SK-N-SH (cell line): Measurements from ENCODE around the gene PMP22. TPM values are rescaled to one million over a fixed set of nuclear protein-coding genes. Genes with fewer than 3 reads are reported as not detected.

Source experiments
- CTCF ChIA-PET: fragments of 300-600, 350-600 bp; formaldehyde crosslinking; extraction: SDS; loops from one replicate; lab custom pipeline; 2021; lab: Yijun Ruan, JAX
- POLR2A ChIA-PET: fragments of 350-600 bp; sonication (Branson Sonifier 250); formaldehyde crosslinking; extraction: SDS; loops from one replicate; lab custom pipeline; 2020; ENCODE audit warnings: antibody characterized with exemption, inconsistent platforms; lab: Yijun Ruan, JAX
- DNase-seq: peaks from one replicate; pipeline ENCODE4 v3.0.0; 2012
- H2AFZ ChIP-seq: fragments of 200-600 bp; sonication (generic); 2 replicates; pipeline ENCODE4 v1.8.1; 2016; ENCODE audit warnings: antibody characterized with exemption, mild to moderate bottlenecking, low read depth
- H3F3A ChIP-seq: fragments of 200-600 bp; sonication (generic); replicated peaks from 2 replicates; pipeline ENCODE3; 2016; ENCODE audit warnings: antibody characterized with exemption, mild to moderate bottlenecking; ENCODE audit not compliant: insufficient read depth
- H3K27ac ChIP-seq, 2 experiments: fragments of 200-500 bp in 1 of 2; fragments of 200-600 bp in 1 of 2; sonication (Bioruptor generic) in 1 of 2; sonication (generic), shearing (Covaris generic) in 1 of 2; 2 replicates each; pipeline versions ENCODE4 v1.5.1 to v1.6.1; 2014 to 2016; ENCODE audit warnings: low read depth in 2 of 2, inconsistent platforms in 1 of 2, low read length in 1 of 2, mild to moderate bottlenecking in 1 of 2, mixed read lengths in 1 of 2
- H3K27me3 ChIP-seq: fragments of 200-600 bp; sonication (generic), shearing (Covaris generic); 2 replicates; pipeline ENCODE4 v1.6.1; 2016; ENCODE audit warnings: mixed run types; ENCODE audit not compliant: insufficient read depth
- H3K36me3 ChIP-seq, 2 experiments: fragments of 200-500 bp in 1 of 2; fragments of 200-600 bp in 1 of 2; sonication (Bioruptor generic) in 1 of 2; sonication (generic) in 1 of 2; replicated peaks in 1 of 2; 2 replicates each; pipeline versions ENCODE3 to v1.5.1; 2014 to 2016; ENCODE audit warnings: low read length in 1 of 2, mild to moderate bottlenecking in 1 of 2; ENCODE audit not compliant: insufficient read depth in 2 of 2, control insufficient read depth in 1 of 2
- H3K4me1 ChIP-seq, 2 experiments: fragments of 200-500 bp in 1 of 2; fragments of 200-600 bp in 1 of 2; sonication (Bioruptor generic) in 1 of 2; sonication (generic), shearing (Covaris generic) in 1 of 2; 2 replicates each; pipeline versions ENCODE4 v1.5.1 to v1.6.1; 2014 to 2016; ENCODE audit warnings: low read depth in 1 of 2, low read length in 1 of 2, mixed run types in 1 of 2; ENCODE audit not compliant: insufficient read depth in 2 of 2, control insufficient read depth in 1 of 2
- H3K4me2 ChIP-seq: fragments of 200-600 bp; sonication (generic), shearing (Covaris generic); 2 replicates; pipeline ENCODE4 v1.6.1; 2017; ENCODE audit warnings: mixed run types
- H3K4me3 ChIP-seq, 2 experiments: fragments of 200-500 bp in 1 of 2; fragments of 200-600 bp in 1 of 2; sonication (Bioruptor generic) in 1 of 2; sonication (generic), shearing (Covaris generic) in 1 of 2; 2 replicates each; pipeline versions ENCODE4 v1.5.1 to v1.8.1; 2014 to 2016; ENCODE audit warnings: low read depth in 2 of 2, inconsistent platforms in 1 of 2, low read length in 1 of 2, mild to moderate bottlenecking in 1 of 2, mixed read lengths in 1 of 2, moderate library complexity in 1 of 2
- H3K79me2 ChIP-seq: fragments of 200-600 bp; sonication (generic); 2 replicates; pipeline ENCODE4 v1.8.1; 2017; ENCODE audit warnings: mild to moderate bottlenecking; ENCODE audit not compliant: insufficient read depth
- H3K9ac ChIP-seq: fragments of 200-600 bp; sonication (generic); 2 replicates; pipeline ENCODE4 v1.6.1; 2017; ENCODE audit warnings: mixed run types
- H3K9me2 ChIP-seq: fragments of 200-600 bp; sonication (generic); 2 replicates; pipeline ENCODE4 v1.6.1; 2017; ENCODE audit warnings: mixed run types
- H3K9me3 ChIP-seq: fragments of 200-600 bp; sonication (generic); 2 replicates; pipeline ENCODE4 v1.6.1; 2017; ENCODE audit warnings: mixed run types, mild to moderate bottlenecking, moderate library complexity
- H4K20me1 ChIP-seq: fragments of 200-600 bp; sonication (generic); 2 replicates; pipeline ENCODE4 v1.6.1; 2017; ENCODE audit warnings: mild to moderate bottlenecking, mixed run types; ENCODE audit not compliant: insufficient read depth
- CHD2 ChIP-seq: fragments of 150-350 bp; IDR thresholded peaks from 2 replicates; pipeline ENCODE4 v1.6.1; 2018; ENCODE audit warnings: low read length; ENCODE audit not compliant: partially characterized antibody
- EZH2phosphoT487 ChIP-seq: fragments of 200-600 bp; sonication (generic); IDR thresholded peaks from 2 replicates; pipeline ENCODE4 v1.6.1; 2017; ENCODE audit warnings: low read depth, mixed run types, mild to moderate bottlenecking, antibody characterized with exemption, moderate library complexity, borderline replicate concordance
- FOSL2 ChIP-seq: IDR thresholded peaks from 2 replicates; pipeline ENCODE4 v1.4.0; 2012; ENCODE audit warnings: low read depth, mild to moderate bottlenecking, moderate library complexity, borderline replicate concordance
- FOXM1 ChIP-seq: IDR thresholded peaks from 2 replicates; pipeline ENCODE4 v1.4.0; 2012; ENCODE audit warnings: low read depth, mild to moderate bottlenecking
- GATA2 ChIP-seq: sonication (generic); formaldehyde crosslinking; IDR thresholded peaks from 2 replicates; pipeline ENCODE4 v1.5.0; 2020; ENCODE audit warnings: mild to moderate bottlenecking, missing genetic modification reagents
- MEF2A ChIP-seq: IDR thresholded peaks from 2 replicates; pipeline ENCODE4 v1.4.0; 2012; ENCODE audit warnings: low read depth, borderline replicate concordance
- MXI1 ChIP-seq: IDR thresholded peaks from 2 replicates; pipeline ENCODE4 v1.6.1; 2012; ENCODE audit warnings: mild to moderate bottlenecking, low read depth, low read length, improper control_type of control experiment
- PBX3 ChIP-seq: IDR thresholded peaks from 2 replicates; pipeline ENCODE4; 2012
- RCOR1 ChIP-seq: fragments of 150-350 bp; IDR thresholded peaks from 2 replicates; pipeline ENCODE4 v1.6.1; 2017; ENCODE audit warnings: antibody characterized with exemption, low read length
- RFX5 ChIP-seq: IDR thresholded peaks from 2 replicates; pipeline ENCODE4 v1.6.1; 2012; ENCODE audit warnings: mild to moderate bottlenecking, improper control_type of control experiment, low read length
- SIN3A ChIP-seq: IDR thresholded peaks from 2 replicates; pipeline ENCODE4 v1.6.1; 2012; ENCODE audit warnings: low read depth, mild to moderate bottlenecking, low read length, moderate library complexity, borderline replicate concordance
- TEAD4 ChIP-seq: IDR thresholded peaks from 2 replicates; pipeline ENCODE4 v1.4.0; 2012; ENCODE audit warnings: mild to moderate bottlenecking, borderline replicate concordance; ENCODE audit not compliant: insufficient read depth
- USF1 ChIP-seq: IDR thresholded peaks from 2 replicates; pipeline ENCODE4 v1.4.0; 2012; ENCODE audit warnings: low read depth, borderline replicate concordance
- ZBTB33 ChIP-seq: IDR thresholded peaks from 2 replicates; pipeline ENCODE4 v1.4.0; 2012; ENCODE audit warnings: low read depth, borderline replicate concordance
- WGBS: methylation state at CpG from one replicate; pipeline ENCODE4 v1.1.6; 2017; ENCODE audit warnings: low lambda C conversion rate; 5-methylcytosine and 5-hydroxymethylcytosine counted together
- polyA plus RNA-seq, 3 experiments: library from polyadenylated mRNA; depleted of rRNA; stranded (reverse); fragments of >200 nt; gene quantifications; 2 replicates each; pipeline ENCODE4 v1.2.3, GENCODE V29; 2012

PMP22 gene
- polyA plus RNA-seq, 1 of the 3 experiments (the other 2 are of a cell fraction): 82.5 TPM

- TF ChIP-seq PBX3: no peak
- TF ChIP-seq CHD2: no peak
- TF ChIP-seq TEAD4: no peak
- TF ChIP-seq EZH2phosphoT487: no peak
- Histone ChIP-seq H3K9ac (no peak overlapping the region), H3K79me2 (no peaks in the 10 kb centered on the region), H3K27ac (no peak overlapping the region), H3K9me3 (no peaks in the 10 kb centered on the region), H2AFZ (no peak overlapping the region), H3K4me3 (no peak overlapping the region), H3K27me3 (no peaks in the 10 kb centered on the region; the same call in 1 of the 2 replicates), H3K4me1 (peaks cover 0 to 12% of the 10 kb centered on the region in 2 experiments; a peak in 1 of 4 replicates), H3K9me2 (no peaks in the 10 kb centered on the region), H3F3A (no peaks in the 10 kb centered on the region), H4K20me1 (no peaks in the 10 kb centered on the region), H3K36me3 (no peaks in the 10 kb centered on the region), H3K4me2 (no peak overlapping the region)
- WGBS: 21% methylated on average over 1 of the region's 1 CpG
- ChIA-PET CTCF (interaction anchor here (0.6 to 13.3 kb wide), 2 partner anchors 11 to 233 kb away, joined by 3 to 359 read pairs; no protein-coding TSS in a partner anchor), POLR2A (no interaction called here)
- DNase-seq: no peak
These were observed 3.3 kb upstream of the PMP22 start for GRCh38 chr17:15268461-15268860.

GRCh38 chr17:15267996-15268395 is 2.9 kb upstream of the PMP22 start:
- Histone ChIP-seq H2AFZ (no peak overlapping the region), H3K27ac (no peak overlapping the region), H3K79me2 (no peaks in the 10 kb centered on the region), H3K9ac (no peak overlapping the region), H3F3A (no peaks in the 10 kb centered on the region), H3K9me3 (no peaks in the 10 kb centered on the region), H3K4me3 (no peak overlapping the region), H4K20me1 (no peaks in the 10 kb centered on the region), H3K9me2 (no peaks in the 10 kb centered on the region), H3K4me1 (peaks cover 0 to 15% of the 10 kb centered on the region in 2 experiments; a peak in 1 of 4 replicates), H3K36me3 (no peaks in the 10 kb centered on the region), H3K4me2 (no peak overlapping the region), H3K27me3 (no peaks in the 10 kb centered on the region; the same call in 1 of the 2 replicates)
- DNase-seq: no peak
- 53% methylated on average over 3 of the region's 3 CpGs for WGBS
- TF ChIP-seq RCOR1: no peak
- no peak for TF ChIP-seq RFX5
- TF ChIP-seq FOSL2: no peak
- no peak for TF ChIP-seq EZH2phosphoT487
- no peak for TF ChIP-seq MEF2A
- TF ChIP-seq GATA2 (CRISPR knock-in tag): no peak
- no peak for TF ChIP-seq MXI1
- no peak for TF ChIP-seq PBX3
- TF ChIP-seq FOXM1: no peak
- no peak for TF ChIP-seq ZBTB33
- TF ChIP-seq CHD2: no peak
- TF ChIP-seq SIN3A: no peak
- no peak for TF ChIP-seq USF1
- ChIA-PET CTCF (interaction anchor here (0.6 to 13.3 kb wide), 3 partner anchors 11 to 234 kb away, joined by 3 to 359 read pairs (median 8); no protein-coding TSS in a partner anchor), POLR2A (no interaction called here)
